GM23248 (cell line): ENCODE measurements around the gene POLA2. TPM values are rescaled to one million over a fixed set of nuclear protein-coding genes. Genes with fewer than 3 reads are reported as not detected.
"Not testable (repeated sequence)": the region's sequence is repeated elsewhere in the genome, so short reads cannot be mapped to it uniquely, and the experiment has no call there.

Source experiments
- DNase-seq: peaks from one replicate; pipeline ENCODE4 v3.0.0-alpha.2; 2015
- H2AFZ ChIP-seq: fragments of 200-600 bp; sonication (generic); 2 replicates; pipeline ENCODE4 v1.6.1; 2016; ENCODE audit warnings: antibody characterized with exemption
- H3F3A ChIP-seq: fragments of 200-600 bp; sonication (generic); 2 replicates; pipeline ENCODE4 v1.6.1; 2016; ENCODE audit warnings: mild to moderate bottlenecking, antibody characterized with exemption, mixed run types; ENCODE audit not compliant: insufficient read depth
- H3K27ac ChIP-seq: fragments of 200-600 bp; sonication (generic); 2 replicates; pipeline ENCODE4 v1.5.1; 2016; ENCODE audit warnings: mild to moderate bottlenecking
- H3K27me3 ChIP-seq: fragments of 200-600 bp; sonication (generic); replicated peaks from 2 replicates; pipeline ENCODE4 v1.6.1; 2016; ENCODE audit warnings: mild to moderate bottlenecking; ENCODE audit not compliant: insufficient read depth
- H3K36me3 ChIP-seq: fragments of 200-600 bp; sonication (generic); 2 replicates; pipeline ENCODE4 v1.6.1; 2016; ENCODE audit warnings: low read depth, mild to moderate bottlenecking
- H3K4me1 ChIP-seq: fragments of 200-600 bp; sonication (generic); 2 replicates; pipeline ENCODE4 v1.6.1; 2016; ENCODE audit warnings: mild to moderate bottlenecking; ENCODE audit not compliant: insufficient read depth
- H3K4me2 ChIP-seq: fragments of 200-600 bp; sonication (generic); one replicate; pipeline ENCODE4 v1.6.1; 2016; ENCODE audit warnings: mild to moderate bottlenecking; ENCODE audit not compliant: unreplicated experiment
- H3K4me3 ChIP-seq: fragments of 200-600 bp; sonication (generic); 2 replicates; pipeline ENCODE4 v1.5.1; 2016; ENCODE audit warnings: mild to moderate bottlenecking
- H3K79me2 ChIP-seq: fragments of 200-600 bp; sonication (generic); 2 replicates; pipeline ENCODE4 v1.6.1; 2016; ENCODE audit warnings: mild to moderate bottlenecking; ENCODE audit not compliant: insufficient read depth
- H3K9ac ChIP-seq: fragments of 200-600 bp; sonication (generic); 2 replicates; pipeline ENCODE4 v1.6.1; 2016; ENCODE audit warnings: mild to moderate bottlenecking
- H3K9me2 ChIP-seq: fragments of 200-600 bp; sonication (generic); 2 replicates; pipeline ENCODE4 v1.6.1; 2016; ENCODE audit warnings: mixed run types, mild to moderate bottlenecking, moderate library complexity; ENCODE audit not compliant: insufficient read depth
- H3K9me3 ChIP-seq: fragments of 200-600 bp; sonication (generic); one replicate; pipeline ENCODE4 v1.6.1; 2017; ENCODE audit warnings: low read depth
- H4K20me1 ChIP-seq: fragments of 200-600 bp; sonication (generic); 2 replicates; pipeline ENCODE4 v1.6.0; 2016; ENCODE audit not compliant: insufficient read depth
- EZH2 ChIP-seq: fragments of 200-600 bp; sonication (generic); IDR thresholded peaks from 2 replicates; pipeline ENCODE4 v1.6.1; 2018; ENCODE audit warnings: antibody characterized with exemption, mild to moderate bottlenecking; ENCODE audit not compliant: insufficient read depth, poor library complexity, severe bottlenecking
- EZH2phosphoT487 ChIP-seq: fragments of 200-600 bp; sonication (generic); IDR thresholded peaks from 2 replicates; pipeline ENCODE4 v1.6.1; 2018; ENCODE audit warnings: antibody characterized with exemption, moderate library complexity, mild to moderate bottlenecking, low read depth; ENCODE audit not compliant: insufficient read depth
- WGBS, 2 experiments: methylation state at CpG; one replicate each; pipeline ENCODE4 v1.1.6; 2015 to 2017; ENCODE audit warnings: low lambda C conversion rate in 2 of 2, low coverage in 1 of 2; ENCODE audit errors: missing lambda C conversion rate in 2 of 2; 5-methylcytosine and 5-hydroxymethylcytosine counted together
- in situ Hi-C: fragments of 300-500 bp; cut with MboI; formaldehyde crosslinking; loops from 2 replicates; pipeline ENCODE4 v1.15.0; 2020
- polyA plus RNA-seq: library from polyadenylated mRNA; unstranded; fragments of >200 nt; fragmentation: Nextera tagmentation; extraction: Ambion mirVana; gene quantifications from 2 replicates; pipeline ENCODE4 v1.2.1, GENCODE V29; 2016
- total RNA-seq: library from RNA; depleted of rRNA; stranded (reverse); fragments of >200 nt; shearing (Covaris generic); gene quantifications from 2 replicates; pipeline ENCODE4 v1.2.3, GENCODE V29; 2014

POLA2 gene
- total and polyA plus RNA-seq, 2 experiments from 2014 or later, result 8.6 to 8.7 TPM

GRCh38 chr11:65241134-65241533 is 20.6 kb upstream of the POLA2 start:
- Histone ChIP-seq H3K9me2 (no peaks in the 10 kb centered on the region), H3F3A (no peaks in the 10 kb centered on the region), H3K9me3 (no peaks in the 10 kb centered on the region), H3K27me3 (no peaks in the 10 kb centered on the region), H3K79me2 (no peaks in the 10 kb centered on the region), H3K4me3 (no peak overlapping the region), H3K27ac (no peak overlapping the region), H3K36me3 (no peaks in the 10 kb centered on the region), H3K4me2 (no peak overlapping the region), H2AFZ (no peak overlapping the region), H3K9ac (no peak overlapping the region), H4K20me1 (no peaks in the 10 kb centered on the region), H3K4me1 (no peaks in the 10 kb centered on the region)
- in situ Hi-C loops, result no loop called here
- WGBS, 2 experiments, result 48% methylated on average over 5 of the region's 5 CpGs
- TF ChIP-seq EZH2 (no peak), EZH2phosphoT487 (no peak)
- DNase-seq, result no peak

- Histone ChIP-seq H4K20me1 (no peaks in the 10 kb centered on the region), H3F3A (no peaks in the 10 kb centered on the region), H3K9me2 (no peaks in the 10 kb centered on the region), H3K4me2 (no peak overlapping the region), H3K4me3 (no peak overlapping the region), H2AFZ (no peak overlapping the region), H3K27ac (no peak overlapping the region), H3K79me2 (no peaks in the 10 kb centered on the region), H3K27me3 (no peaks in the 10 kb centered on the region), H3K9ac (no peak overlapping the region), H3K4me1 (no peaks in the 10 kb centered on the region), H3K36me3 (no peaks in the 10 kb centered on the region), H3K9me3 (no peaks in the 10 kb centered on the region)
- TF ChIP-seq EZH2phosphoT487 (no peak), EZH2 (no peak)
- in situ Hi-C loops, result no loop called here
- DNase-seq, result no peak
Observed at GRCh38 chr11:65241692-65242091, 20.1 kb upstream of the POLA2 start.

- TF ChIP-seq EZH2 (no peak), EZH2phosphoT487 (no peak)
- Histone ChIP-seq H3K27ac (no peak overlapping the region), H3K27me3 (no peaks in the 10 kb centered on the region), H3K9ac (no peak overlapping the region), H3K4me3 (no peak overlapping the region), H3K9me2 (no peaks in the 10 kb centered on the region), H4K20me1 (no peaks in the 10 kb centered on the region), H3K9me3 (no peaks in the 10 kb centered on the region), H3K36me3 (no peaks in the 10 kb centered on the region), H3K79me2 (no peaks in the 10 kb centered on the region), H3K4me1 (no peaks in the 10 kb centered on the region), H3F3A (no peaks in the 10 kb centered on the region), H2AFZ (no peak overlapping the region), H3K4me2 (no peak overlapping the region)
- 54 to 59% methylated on average over 6 of the region's 6 CpGs for WGBS, 2 experiments
- no peak for DNase-seq
- in situ Hi-C loops, result no loop called here
Observed at GRCh38 chr11:65242389-65242788, 19.4 kb upstream of the POLA2 start.

- Histone ChIP-seq H3K36me3 (no peaks in the 10 kb centered on the region), H3K9ac (no peak overlapping the region), H4K20me1 (no peaks in the 10 kb centered on the region), H3K9me2 (no peaks in the 10 kb centered on the region), H3K4me3 (no peak overlapping the region), H3K4me1 (no peaks in the 10 kb centered on the region), H3K27me3 (no peaks in the 10 kb centered on the region), H2AFZ (no peak overlapping the region), H3K9me3 (no peaks in the 10 kb centered on the region), H3K4me2 (no peak overlapping the region), H3K27ac (no peak overlapping the region), H3K79me2 (no peaks in the 10 kb centered on the region), H3F3A (no peaks in the 10 kb centered on the region)
- DNase-seq, result no peak
- in situ Hi-C loops, result no loop called here
- 29 to 47% methylated on average over 2 to 4 of the region's 4 CpGs for WGBS, 2 experiments
- TF ChIP-seq EZH2 (no peak), EZH2phosphoT487 (no peak)
Observed at GRCh38 chr11:65243797-65244196, 18.0 kb upstream of the POLA2 start.

- H3K27ac ChIP-seq, H3K36me3 ChIP-seq, DNase-seq, H3K9me2 ChIP-seq, H3K4me1 ChIP-seq, H3K79me2 ChIP-seq, H3F3A ChIP-seq, H3K9me3 ChIP-seq, H3K27me3 ChIP-seq, H3K4me2 ChIP-seq, in situ Hi-C loops, H4K20me1 ChIP-seq, H2AFZ ChIP-seq, H3K4me3 ChIP-seq, H3K9ac ChIP-seq: not testable (repeated sequence)
- WGBS, 2 experiments, result 78 to 85% methylated on average over 6 to 8 of the region's 8 CpGs
Observed at GRCh38 chr11:65245046-65245445, 16.7 kb upstream of the POLA2 start.
